Ishikawa (cell line): ENCODE results near the gene CYP2E1.

ENCODE experiments used
- CEBPB ChIP-seq: IDR thresholded peaks from 2 replicates; pipeline ENCODE4 v1.6.1; 2012
- CREB1 ChIP-seq: IDR thresholded peaks from 2 replicates; pipeline ENCODE4 v1.6.1; 2012; ENCODE audit warnings: low read depth
- MAX ChIP-seq: IDR thresholded peaks from 2 replicates; pipeline ENCODE4 v1.6.1; 2012
- RAD21 ChIP-seq: IDR thresholded peaks from 2 replicates; pipeline ENCODE4 v1.6.1; 2012; ENCODE audit warnings: low read depth
- REST ChIP-seq: IDR thresholded peaks from 2 replicates; pipeline ENCODE4 v1.6.1; 2012; ENCODE audit warnings: low read depth, mild to moderate bottlenecking

- TF ChIP-seq REST: no peak
- TF ChIP-seq MAX: no peak
- TF ChIP-seq CEBPB: no peak
- no peak for TF ChIP-seq CREB1
- no peak for TF ChIP-seq RAD21
These were observed 37.7 kb downstream of the CYP2E1 start for GRCh38 chr10:133564816-133565215.
